Choroid plexus epithelial cell (primary cell): ENCODE data around the gene IFIH1.
A peak's percentile ranks its signal among the peaks of the same experiment; 100 is the strongest.

Source experiments
- DNase-seq: peaks from one replicate; pipeline ENCODE4 v3.0.0-alpha.2; 2010; ENCODE audit warnings: low read depth
- H3K4me3 ChIP-seq: 2 replicates; pipeline ENCODE4 v1.5.1; 2011; ENCODE audit warnings: low read depth, mild to moderate bottlenecking, control low read depth, low read length, moderate library complexity
- CTCF ChIP-seq: conservative IDR thresholded peaks from 2 replicates; pipeline ENCODE4 v1.5.1; 2011; ENCODE audit warnings: low read depth, mild to moderate bottlenecking, control low read depth, inconsistent platforms, low read length, moderate library complexity

The IFIH1 gene

GRCh38 chr2:162342321-162342720 lies 23.8 kb upstream of the IFIH1 start:
- H3K4me3 ChIP-seq, result no peak overlapping the region
- no peak for DNase-seq
- no peak for TF ChIP-seq CTCF

GRCh38 chr2:162340822-162341221 lies 22.3 kb upstream of the IFIH1 start:
- no peak overlapping the region for H3K4me3 ChIP-seq
- no peak for DNase-seq
- TF ChIP-seq CTCF, result no peak

GRCh38 chr2:162337868-162338267 lies 19.4 kb upstream of the IFIH1 start:
- TF ChIP-seq CTCF, result no peak
- H3K4me3 ChIP-seq, result no peak overlapping the region
- DNase-seq, result no peak

GRCh38 chr2:162333968-162334367 lies 15.5 kb upstream of the IFIH1 start:
- DNase-seq, result peak; percentile 52
- peak; percentile 70 for TF ChIP-seq CTCF
- H3K4me3 ChIP-seq, result no peak overlapping the region

- no peak for TF ChIP-seq CTCF
- H3K4me3 ChIP-seq, result no peak overlapping the region
- DNase-seq, result no peak
Observed at GRCh38 chr2:162330881-162331280, 12.4 kb upstream of the IFIH1 start.

GRCh38 chr2:162328424-162329157 lies 10.1 kb upstream of the IFIH1 start:
- no peak for DNase-seq
- no peak overlapping the region for H3K4me3 ChIP-seq
- TF ChIP-seq CTCF, result no peak

- H3K4me3 ChIP-seq, result no peak overlapping the region
- TF ChIP-seq CTCF, result no peak
- no peak for DNase-seq
Observed at GRCh38 chr2:162327806-162328205, 9.3 kb upstream of the IFIH1 start.
